Naive B cell (primary cell): Measurements from ENCODE around the gene TNFRSF1A. TPM values are rescaled to one million over a fixed set of nuclear protein-coding genes. Genes with fewer than 3 reads are reported as not detected.

Source experiments
- ATAC-seq, 2 donors: fragments of 150-1000 bp; cut with Tn5 transposase; 2 replicates each; pipeline ENCODE4 v1.10.0; 2021; ENCODE audit warnings: low read depth in 2 of 2, mild to moderate bottlenecking in 2 of 2, moderate library complexity in 2 of 2
- DNase-seq: peaks from one replicate; pipeline ENCODE4 v3.0.0; 2022
- H3K27ac Mint-ChIP-seq, 6 donors: one replicate each; pipeline ENCODE4 v1.8.0; 2020 to 2022; ENCODE audit warnings: mild to moderate bottlenecking in 6 of 6, mixed read lengths in 6 of 6, moderate library complexity in 5 of 6, inconsistent platforms in 2 of 6
- H3K27me3 Mint-ChIP-seq, 3 donors: one replicate each; pipeline ENCODE4 v1.8.0; 2021 to 2022; ENCODE audit warnings: mixed read lengths in 3 of 3, mild to moderate bottlenecking in 1 of 3
- H3K36me3 Mint-ChIP-seq, 2 donors: one replicate each; pipeline ENCODE4 v1.8.0; 2020 to 2022; ENCODE audit warnings: mixed read lengths in 2 of 2, inconsistent platforms in 1 of 2, mild to moderate bottlenecking in 1 of 2
- H3K4me1 Mint-ChIP-seq, 3 donors: one replicate each; pipeline ENCODE4 v1.8.0; 2020 to 2022; ENCODE audit warnings: mixed read lengths in 3 of 3, inconsistent platforms in 1 of 3, mild to moderate bottlenecking in 1 of 3, moderate library complexity in 1 of 3
- H3K4me3 Mint-ChIP-seq, 8 donors: one replicate each; pipeline ENCODE4 v1.8.0; 2020 to 2022; ENCODE audit warnings: mild to moderate bottlenecking in 8 of 8, mixed read lengths in 8 of 8, moderate library complexity in 8 of 8, inconsistent platforms in 2 of 8
- H3K9me3 Mint-ChIP-seq, 7 donors: one replicate each; pipeline ENCODE4 v1.8.0; 2020 to 2022; ENCODE audit warnings: mixed read lengths in 7 of 7, mild to moderate bottlenecking in 5 of 7, inconsistent platforms in 2 of 7, moderate library complexity in 1 of 7
- polyA plus RNA-seq, 6 donors: library from polyadenylated mRNA; unstranded; fragments of 300-500 nt; fragmentation: Illumina TruSeq; gene quantifications; one replicate each; pipeline ENCODE4 v1.2.3, GENCODE V29; 2021; ENCODE audit warnings: low read depth in 6 of 6

The TNFRSF1A gene
- polyA plus RNA-seq, 6 donors from 2014 or later, result 0.34 to 1.8 (median 1.0) TPM; not detected in 2

- Mint-ChIP-seq H3K36me3 (peaks cover 0 to 5% of the 10 kb centered on the region in 2 donors), H3K4me3 (no peak overlapping the region), H3K27me3 (peaks cover 11 to 50% (median 49%) of the 10 kb centered on the region in 3 donors), H3K4me1 (peaks cover 5 to 13% (median 7%) of the 10 kb centered on the region in 3 donors), H3K27ac (no peak overlapping the region), H3K9me3 (peaks cover 0 to 6% (median 0%) of the 10 kb centered on the region in 7 donors)
- DNase-seq (no peak), ATAC-seq (no peak)
Measured at GRCh38 chr12:6370576-6370935, 28.7 kb upstream of the TNFRSF1A start.

GRCh38 chr12:6369916-6370575, 28.2 kb upstream of the TNFRSF1A start:
- peaks cover 0 to 5% of the 10 kb centered on the region in 2 donors for H3K36me3 Mint-ChIP-seq
- H3K4me1 Mint-ChIP-seq, result peaks cover 4 to 13% (median 7%) of the 10 kb centered on the region in 3 donors
- DNase-seq, result no peak
- H3K27ac Mint-ChIP-seq, result no peak overlapping the region
- ATAC-seq, result no peak
- H3K27me3 Mint-ChIP-seq, result peaks cover 9 to 45% (median 44%) of the 10 kb centered on the region in 3 donors
- no peak overlapping the region for H3K4me3 Mint-ChIP-seq
- peaks cover 0 to 6% (median 0%) of the 10 kb centered on the region in 7 donors for H3K9me3 Mint-ChIP-seq

GRCh38 chr12:6368906-6369525, 27.1 kb upstream of the TNFRSF1A start:
- H3K4me3 Mint-ChIP-seq, result no peak overlapping the region
- peaks cover 0 to 6% (median 0%) of the 10 kb centered on the region in 7 donors for H3K9me3 Mint-ChIP-seq
- no peak overlapping the region for H3K27ac Mint-ChIP-seq
- DNase-seq (no peak), ATAC-seq (no peak)
- peaks cover 7 to 15% (median 8%) of the 10 kb centered on the region in 3 donors for H3K4me1 Mint-ChIP-seq
- peaks cover 0 to 5% of the 10 kb centered on the region in 2 donors for H3K36me3 Mint-ChIP-seq
- peaks cover 12 to 37% (median 35%) of the 10 kb centered on the region in 3 donors for H3K27me3 Mint-ChIP-seq

- peaks cover 0 to 6% (median 0%) of the 10 kb centered on the region in 7 donors for H3K9me3 Mint-ChIP-seq
- H3K27me3 Mint-ChIP-seq, result peaks cover 9 to 29% (median 27%) of the 10 kb centered on the region in 3 donors
- H3K4me3 Mint-ChIP-seq, result peak overlapping the region in 1 of 8 donors; percentile 70
- H3K27ac Mint-ChIP-seq, result peak overlapping the region in 1 of 6 donors; percentile 61
- ATAC-seq (no peak), DNase-seq (no peak)
- H3K4me1 Mint-ChIP-seq, result peaks cover 7 to 17% (median 8%) of the 10 kb centered on the region in 3 donors
- H3K36me3 Mint-ChIP-seq, result peaks cover 0 to 5% of the 10 kb centered on the region in 2 donors
Measured at GRCh38 chr12:6367969-6368892, 26.4 kb upstream of the TNFRSF1A start.

- Mint-ChIP-seq H3K27me3 (peaks cover 5 to 25% (median 20%) of the 10 kb centered on the region in 3 donors), H3K9me3 (peaks cover 0 to 6% (median 0%) of the 10 kb centered on the region in 7 donors), H3K4me1 (peaks cover 10 to 20% (median 12%) of the 10 kb centered on the region in 3 donors), H3K27ac (peak overlapping the region in 1 of 6 donors; percentile 62), H3K36me3 (peaks cover 0 to 5% of the 10 kb centered on the region in 2 donors), H3K4me3 (peak overlapping the region in 1 of 8 donors; percentile 70)
- peak; percentile 84 to 86 for ATAC-seq
- DNase-seq, result peak; percentile 33
Measured at GRCh38 chr12:6367065-6367968, 25.4 kb upstream of the TNFRSF1A start.

GRCh38 chr12:6364044-6364374, 22.1 kb upstream of the TNFRSF1A start:
- H3K4me3 Mint-ChIP-seq, result peak overlapping the region; percentile 10 to 75 (median 70)
- no peak for DNase-seq
- H3K9me3 Mint-ChIP-seq, result peaks cover 0 to 6% (median 0%) of the 10 kb centered on the region in 7 donors
- ATAC-seq, result no peak
- no peak overlapping the region for H3K27ac Mint-ChIP-seq
- H3K36me3 Mint-ChIP-seq, result no peaks in the 10 kb centered on the region
- H3K27me3 Mint-ChIP-seq, result peaks cover 26 to 34% (median 27%) of the 10 kb centered on the region in 3 donors
- peaks cover 12 to 22% (median 21%) of the 10 kb centered on the region in 3 donors for H3K4me1 Mint-ChIP-seq

- Mint-ChIP-seq H3K9me3 (peaks cover 0 to 6% (median 0%) of the 10 kb centered on the region in 7 donors), H3K27ac (no peak overlapping the region), H3K4me1 (peaks cover 12 to 22% (median 21%) of the 10 kb centered on the region in 3 donors), H3K36me3 (no peaks in the 10 kb centered on the region), H3K4me3 (peak overlapping the region; percentile 10 to 75 (median 70)), H3K27me3 (peaks cover 27 to 39% (median 31%) of the 10 kb centered on the region in 3 donors)
- peak; percentile 70 to 72 for ATAC-seq
- DNase-seq, result no peak
Measured at GRCh38 chr12:6363330-6364043, 21.6 kb upstream of the TNFRSF1A start.

- Mint-ChIP-seq H3K4me3 (peak overlapping the region in 3 of 8 donors; percentile 64 to 72 (median 71)), H3K27me3 (peaks cover 31 to 44% (median 36%) of the 10 kb centered on the region in 3 donors), H3K4me1 (peaks cover 12 to 21% (median 20%) of the 10 kb centered on the region in 3 donors), H3K36me3 (no peaks in the 10 kb centered on the region), H3K9me3 (peaks cover 0 to 6% (median 0%) of the 10 kb centered on the region in 7 donors), H3K27ac (no peak overlapping the region)
- ATAC-seq (no peak), DNase-seq (no peak)
Measured at GRCh38 chr12:6363010-6363329, 21.1 kb upstream of the TNFRSF1A start.

GRCh38 chr12:6362403-6362802, 20.5 kb upstream of the TNFRSF1A start:
- ATAC-seq (no peak), DNase-seq (no peak)
- H3K27ac Mint-ChIP-seq, result no peak overlapping the region
- peak overlapping the region in 1 of 8 donors; percentile 49 for H3K4me3 Mint-ChIP-seq
- peaks cover 0 to 3% (median 0%) of the 10 kb centered on the region in 7 donors for H3K9me3 Mint-ChIP-seq
- peaks cover 33 to 49% (median 39%) of the 10 kb centered on the region in 3 donors for H3K27me3 Mint-ChIP-seq
- H3K36me3 Mint-ChIP-seq, result no peaks in the 10 kb centered on the region
- peaks cover 12 to 18% (median 15%) of the 10 kb centered on the region in 3 donors for H3K4me1 Mint-ChIP-seq

- DNase-seq (no peak), ATAC-seq (no peak)
- no peak overlapping the region for H3K27ac Mint-ChIP-seq
- peaks cover 10 to 14% (median 12%) of the 10 kb centered on the region in 3 donors for H3K4me1 Mint-ChIP-seq
- H3K36me3 Mint-ChIP-seq, result no peaks in the 10 kb centered on the region
- peaks cover 39 to 55% (median 45%) of the 10 kb centered on the region in 3 donors for H3K27me3 Mint-ChIP-seq
- H3K9me3 Mint-ChIP-seq, result no peaks in the 10 kb centered on the region
- peak overlapping the region in 4 of 8 donors; percentile 23 to 70 (median 40) for H3K4me3 Mint-ChIP-seq
Measured at GRCh38 chr12:6361834-6362233, 20.0 kb upstream of the TNFRSF1A start.

GRCh38 chr12:6360578-6361490, 19.0 kb upstream of the TNFRSF1A start:
- ATAC-seq, result no peak
- no peaks in the 10 kb centered on the region for H3K36me3 Mint-ChIP-seq
- H3K27ac Mint-ChIP-seq, result peak overlapping the region in 1 of 6 donors; percentile 69
- peaks cover 10 to 14% (median 12%) of the 10 kb centered on the region in 3 donors for H3K4me1 Mint-ChIP-seq
- H3K27me3 Mint-ChIP-seq, result peaks cover 49 to 65% (median 55%) of the 10 kb centered on the region in 3 donors
- H3K9me3 Mint-ChIP-seq, result no peaks in the 10 kb centered on the region
- H3K4me3 Mint-ChIP-seq, result no peak overlapping the region
- DNase-seq, result no peak
